RWPE2 (cell line): ENCODE measurements around the gene SLC32A1.
A peak's percentile ranks its signal among the peaks of the same experiment; 100 is the strongest.

Source experiments
- ATAC-seq: fragments of 200-7000 bp; cut with Tn5 transposase; 3 replicates; pipeline ENCODE4 v1.9.1; 2021; ENCODE audit warnings: low read depth
- DNase-seq: peaks from one replicate; pipeline ENCODE4 v3.0.0-alpha.2; 2020; ENCODE audit warnings: low spot score
- H3K27ac ChIP-seq: fragments of 450-650 bp; 2 replicates; pipeline ENCODE4 v1.5.1; 2017; ENCODE audit warnings: mild to moderate bottlenecking; ENCODE audit not compliant: poor library complexity, severe bottlenecking
- H3K27me3 ChIP-seq: fragments of 250-450 bp; sonication (Bioruptor Pico); 2 replicates; pipeline ENCODE4 v1.5.1; 2021; ENCODE audit warnings: mild to moderate bottlenecking, moderate library complexity; ENCODE audit not compliant: insufficient read depth, poor library complexity, severe bottlenecking
- H3K36me3 ChIP-seq: fragments of 250-450 bp; sonication (Bioruptor Pico); 2 replicates; pipeline ENCODE4 v1.5.1; 2020; ENCODE audit warnings: low read depth, mild to moderate bottlenecking, moderate library complexity
- H3K4me1 ChIP-seq: fragments of 250-450 bp; sonication (Bioruptor Pico); 2 replicates; pipeline ENCODE4 v1.5.1; 2021; ENCODE audit warnings: mild to moderate bottlenecking, moderate library complexity; ENCODE audit not compliant: insufficient read depth, poor library complexity, severe bottlenecking
- H3K4me3 ChIP-seq: fragments of 250-450 bp; sonication (Bioruptor Pico); 2 replicates; pipeline ENCODE4 v1.5.1; 2021; ENCODE audit warnings: mild to moderate bottlenecking, moderate library complexity; ENCODE audit not compliant: severe bottlenecking
- H3K9me3 ChIP-seq: fragments of 250-450 bp; sonication (Bioruptor Pico); 2 replicates; pipeline ENCODE4 v1.5.1; 2021; ENCODE audit warnings: mild to moderate bottlenecking, moderate library complexity; ENCODE audit not compliant: severe bottlenecking
- TF ChIP-seq, protein P1 (sequence below): fragments of 450-650 bp; IDR thresholded peaks from one replicate; pipeline ENCODE4 v1.5.1; 2017; ENCODE audit warnings: mild to moderate bottlenecking, moderate library complexity; ENCODE audit not compliant: poor library complexity, severe bottlenecking

SLC32A1 gene

DNA sequence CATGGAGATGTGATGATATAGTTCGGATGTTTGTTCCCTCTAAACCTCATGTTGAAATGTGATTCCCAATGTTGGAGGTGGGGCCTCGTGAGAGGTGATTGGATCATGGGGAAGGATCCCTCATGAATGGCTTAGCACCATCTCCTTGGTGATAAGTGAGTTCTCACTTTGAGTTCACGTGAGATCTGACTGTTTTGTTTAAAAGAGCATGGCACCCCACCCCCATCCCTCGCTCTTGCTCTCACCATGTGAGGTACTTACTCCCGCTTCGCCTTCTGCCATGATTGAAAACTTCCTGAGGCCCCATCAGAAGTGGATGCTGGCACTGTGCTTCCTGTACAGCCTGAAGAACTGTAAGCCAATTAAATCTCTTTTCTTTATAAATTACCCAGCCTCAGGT, 10.9 kb downstream of the SLC32A1 start:
- DNase-seq: peak; percentile 51
- TF ChIP-seq, protein P1, sequence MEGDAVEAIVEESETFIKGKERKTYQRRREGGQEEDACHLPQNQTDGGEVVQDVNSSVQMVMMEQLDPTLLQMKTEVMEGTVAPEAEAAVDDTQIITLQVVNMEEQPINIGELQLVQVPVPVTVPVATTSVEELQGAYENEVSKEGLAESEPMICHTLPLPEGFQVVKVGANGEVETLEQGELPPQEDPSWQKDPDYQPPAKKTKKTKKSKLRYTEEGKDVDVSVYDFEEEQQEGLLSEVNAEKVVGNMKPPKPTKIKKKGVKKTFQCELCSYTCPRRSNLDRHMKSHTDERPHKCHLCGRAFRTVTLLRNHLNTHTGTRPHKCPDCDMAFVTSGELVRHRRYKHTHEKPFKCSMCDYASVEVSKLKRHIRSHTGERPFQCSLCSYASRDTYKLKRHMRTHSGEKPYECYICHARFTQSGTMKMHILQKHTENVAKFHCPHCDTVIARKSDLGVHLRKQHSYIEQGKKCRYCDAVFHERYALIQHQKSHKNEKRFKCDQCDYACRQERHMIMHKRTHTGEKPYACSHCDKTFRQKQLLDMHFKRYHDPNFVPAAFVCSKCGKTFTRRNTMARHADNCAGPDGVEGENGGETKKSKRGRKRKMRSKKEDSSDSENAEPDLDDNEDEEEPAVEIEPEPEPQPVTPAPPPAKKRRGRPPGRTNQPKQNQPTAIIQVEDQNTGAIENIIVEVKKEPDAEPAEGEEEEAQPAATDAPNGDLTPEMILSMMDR: no peak
- H3K4me3 ChIP-seq: no peak overlapping the region
- no peaks in the 10 kb centered on the region for H3K4me1 ChIP-seq
- no peaks in the 10 kb centered on the region for H3K9me3 ChIP-seq
- ATAC-seq: no peak
- H3K36me3 ChIP-seq: no peaks in the 10 kb centered on the region
- H3K27me3 ChIP-seq: peaks cover 85% of the 10 kb centered on the region
- no peak overlapping the region for H3K27ac ChIP-seq

DNA sequence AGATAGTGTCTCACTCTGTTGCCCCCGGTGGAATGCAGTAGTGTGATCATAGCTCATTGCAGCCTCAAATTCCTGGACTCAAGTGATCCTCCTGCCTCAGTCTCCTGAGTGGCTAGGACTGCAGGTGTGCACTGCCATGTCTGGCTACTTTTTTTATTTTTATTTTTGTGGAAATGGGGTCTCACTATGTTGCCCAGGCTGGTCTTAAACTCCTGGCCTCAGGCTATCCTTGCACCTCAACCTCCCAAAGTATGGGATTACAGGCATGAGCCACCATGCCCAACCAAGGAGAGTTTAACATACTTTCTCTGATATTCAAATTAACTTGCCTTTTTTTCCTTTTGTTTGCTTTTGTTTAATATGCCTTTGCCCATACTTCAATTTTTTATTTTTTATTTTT, 13.6 kb downstream of the SLC32A1 start:
- no peaks in the 10 kb centered on the region for H3K36me3 ChIP-seq
- no peaks in the 10 kb centered on the region for H3K9me3 ChIP-seq
- TF ChIP-seq, protein P1: no peak
- H3K27ac ChIP-seq: no peak overlapping the region
- peaks cover 80% of the 10 kb centered on the region for H3K27me3 ChIP-seq
- H3K4me3 ChIP-seq: no peak overlapping the region
- ATAC-seq (no peak), DNase-seq (peak; percentile 9)
- no peaks in the 10 kb centered on the region for H3K4me1 ChIP-seq

DNA sequence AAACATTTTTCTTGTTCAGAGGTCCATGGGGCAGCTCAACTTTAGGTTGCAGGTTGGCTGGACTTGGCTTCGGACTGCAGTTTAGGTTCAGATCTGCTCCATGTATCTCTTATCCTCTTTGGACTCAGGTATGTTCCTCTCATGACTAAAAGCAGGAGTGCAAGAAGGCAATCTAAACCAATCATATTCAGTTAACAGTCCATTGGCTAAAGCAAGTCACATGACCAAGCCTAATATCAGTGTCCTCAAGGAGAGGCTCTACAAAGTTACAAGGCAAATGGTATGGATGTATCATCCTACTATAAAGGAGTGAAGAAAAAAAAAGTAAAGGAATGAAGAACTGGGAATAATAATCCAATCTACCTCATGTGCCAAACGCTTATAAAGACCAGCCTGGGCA, 21.5 kb downstream of the SLC32A1 start:
- H3K27ac ChIP-seq: no peak overlapping the region
- peaks cover 4% of the 10 kb centered on the region for H3K4me1 ChIP-seq
- H3K36me3 ChIP-seq: peaks cover 10% of the 10 kb centered on the region
- TF ChIP-seq, protein P1: no peak
- ATAC-seq: no peak
- DNase-seq: peak; percentile 6
- no peak overlapping the region for H3K4me3 ChIP-seq
- H3K9me3 ChIP-seq: no peaks in the 10 kb centered on the region
- peaks cover 16% of the 10 kb centered on the region for H3K27me3 ChIP-seq

DNA sequence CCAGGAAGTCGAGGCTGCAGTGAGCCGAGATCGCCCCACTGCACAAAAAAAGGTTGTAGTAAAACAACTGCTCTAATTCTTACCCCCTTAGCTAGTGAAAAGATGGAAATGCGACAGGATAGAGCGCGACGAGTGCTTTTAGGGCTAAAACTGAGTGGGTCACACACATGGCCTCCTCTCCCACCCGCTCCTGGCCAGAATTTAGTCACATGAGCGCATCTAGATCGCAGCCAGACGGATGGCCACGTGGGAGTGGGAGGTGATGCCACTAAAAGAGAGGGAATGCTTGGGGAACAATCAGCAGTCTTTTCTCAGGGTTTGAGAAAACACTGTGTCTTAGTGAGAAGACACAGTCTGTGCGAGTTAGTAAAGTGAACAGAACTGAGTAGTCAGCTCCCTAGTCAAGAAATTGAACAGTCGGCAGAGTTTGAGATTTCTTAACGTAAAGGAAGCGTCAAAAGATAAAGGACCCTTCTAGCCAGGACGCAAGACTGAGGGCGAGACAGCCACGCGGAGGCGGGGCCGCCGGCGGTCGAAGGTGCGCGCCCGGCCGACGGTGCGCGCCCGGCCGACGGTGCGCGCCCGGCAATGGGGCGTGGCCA, 23.3 kb downstream of the SLC32A1 start:
- TF ChIP-seq, protein P1: no peak
- peaks cover 28% of the 10 kb centered on the region for H3K36me3 ChIP-seq
- DNase-seq (peak; percentile 72), ATAC-seq (no peak)
- H3K4me1 ChIP-seq: peaks cover 4% of the 10 kb centered on the region
- peak overlapping the region; percentile 67 for H3K4me3 ChIP-seq
- no peaks in the 10 kb centered on the region for H3K9me3 ChIP-seq
- H3K27me3 ChIP-seq: no peaks in the 10 kb centered on the region
- H3K27ac ChIP-seq: peak overlapping the region; percentile 48

DNA sequence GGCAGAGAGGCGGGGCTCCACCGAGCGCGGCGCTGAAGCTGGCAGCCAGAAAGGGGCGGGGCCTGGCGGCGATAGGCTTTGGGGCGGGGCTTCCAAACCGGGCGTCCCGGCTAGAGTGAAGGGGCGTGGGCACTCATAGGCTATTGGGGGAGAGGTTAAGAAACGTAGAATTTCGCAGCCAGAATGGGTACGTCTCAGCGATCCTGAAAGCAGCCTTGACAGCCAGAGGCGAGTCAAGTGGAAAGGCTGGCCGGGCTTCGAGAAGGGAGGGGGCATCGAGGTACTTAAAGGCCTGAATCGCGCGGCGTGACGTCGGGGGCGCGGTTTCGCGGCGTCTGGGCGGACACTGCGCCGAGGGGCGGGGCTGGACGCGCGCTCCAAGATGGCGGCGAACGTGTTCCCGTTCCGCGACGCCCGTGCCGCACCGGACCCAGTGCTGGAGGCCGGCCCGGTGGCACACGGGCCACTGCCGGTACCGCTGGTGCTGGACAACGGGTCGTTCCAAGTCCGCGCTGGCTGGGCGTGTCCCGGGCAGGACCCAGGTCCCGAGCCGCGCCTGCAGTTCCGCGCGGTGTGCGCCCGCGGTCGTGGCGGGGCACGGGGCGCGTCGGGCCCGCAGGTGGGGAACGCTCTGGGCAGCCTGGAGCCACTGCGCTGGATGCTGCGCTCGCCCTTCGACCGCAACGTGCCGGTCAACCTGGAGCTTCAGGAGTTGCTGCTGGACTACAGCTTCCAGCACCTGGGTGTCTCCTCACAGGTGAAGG, 24.0 kb downstream of the SLC32A1 start, which contains the start of gene ACTR5:
Gene ACTR5 (plus strand): TSS at position 364 of the 764 bp plus-strand sequence. CDS start 19 bp downstream, at position 383.
- Histone ChIP-seq H3K36me3 (peaks cover 35% of the 10 kb centered on the region), H3K9me3 (no peaks in the 10 kb centered on the region), H3K4me1 (peaks cover 4% of the 10 kb centered on the region), H3K4me3 (peak within 1 kb of the TSS; percentile 67), H3K27ac (peak within 1 kb of the TSS; percentile 48), H3K27me3 (no peaks in the 10 kb centered on the region)
- DNase-seq (peak; percentile 99), ATAC-seq (peak; percentile 84)
- TF ChIP-seq, protein P1: no peak
